HEK293T (cell line): ENCODE data around the gene LAG3.

Source experiments
- BHLHE40 ChIP-seq: fragments of 450-650 bp; IDR thresholded peaks from 2 replicates; pipeline ENCODE4 v1.6.1; 2016; ENCODE audit warnings: mild to moderate bottlenecking, moderate library complexity, borderline replicate concordance
- CTBP1 ChIP-seq: fragments of 450-650 bp; IDR thresholded peaks from 2 replicates; pipeline ENCODE4 v1.6.1; 2016; ENCODE audit warnings: borderline replicate concordance
- HDGF ChIP-seq: fragments of 450-650 bp; IDR thresholded peaks from 2 replicates; pipeline ENCODE4 v1.6.1; 2017; ENCODE audit warnings: antibody characterized with exemption, borderline replicate concordance
- NFRKB ChIP-seq: fragments of 450-650 bp; IDR thresholded peaks from 2 replicates; pipeline ENCODE4 v1.6.1; 2016; ENCODE audit warnings: mild to moderate bottlenecking, moderate library complexity
- SP1 ChIP-seq: fragments of 450-650 bp; IDR thresholded peaks from 2 replicates; pipeline ENCODE4 v1.6.1; 2017
- TF ChIP-seq, protein P1 (sequence below): fragments of 450-650 bp; IDR thresholded peaks from 2 replicates; pipeline ENCODE4 v1.6.1; 2016

DNA sequence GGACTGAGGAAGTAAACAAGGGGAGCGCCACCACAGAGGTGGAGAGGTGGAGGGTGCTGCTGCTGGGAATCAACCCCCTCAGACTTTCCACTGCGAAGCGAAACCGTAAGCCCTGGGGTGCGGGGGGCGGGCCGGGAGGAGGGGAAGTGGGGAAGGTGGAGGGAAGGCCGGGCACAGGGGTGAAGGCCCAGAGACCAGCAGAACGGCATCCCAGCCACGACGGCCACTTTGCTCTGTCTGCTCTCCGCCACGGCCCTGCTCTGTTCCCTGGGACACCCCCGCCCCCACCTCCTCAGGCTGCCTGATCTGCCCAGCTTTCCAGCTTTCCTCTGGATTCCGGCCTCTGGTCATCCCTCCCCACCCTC is at the start of gene LAG3:
- no peak for TF ChIP-seq CTBP1
- TF ChIP-seq, protein P1, sequence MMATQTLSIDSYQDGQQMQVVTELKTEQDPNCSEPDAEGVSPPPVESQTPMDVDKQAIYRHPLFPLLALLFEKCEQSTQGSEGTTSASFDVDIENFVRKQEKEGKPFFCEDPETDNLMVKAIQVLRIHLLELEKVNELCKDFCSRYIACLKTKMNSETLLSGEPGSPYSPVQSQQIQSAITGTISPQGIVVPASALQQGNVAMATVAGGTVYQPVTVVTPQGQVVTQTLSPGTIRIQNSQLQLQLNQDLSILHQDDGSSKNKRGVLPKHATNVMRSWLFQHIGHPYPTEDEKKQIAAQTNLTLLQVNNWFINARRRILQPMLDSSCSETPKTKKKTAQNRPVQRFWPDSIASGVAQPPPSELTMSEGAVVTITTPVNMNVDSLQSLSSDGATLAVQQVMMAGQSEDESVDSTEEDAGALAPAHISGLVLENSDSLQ = no peak
- TF ChIP-seq NFRKB = no peak
- TF ChIP-seq SP1 = no peak
- no peak for TF ChIP-seq BHLHE40
- TF ChIP-seq HDGF = no peak
